Stimulated activated CD4-positive, alpha-beta T cell treated with anti-CD3 and anti-CD28 coated beads, Interleukin-15, amount 100 ng/mL, for 48 hours (primary cell): Measurements from ENCODE around the gene GOLGA6B.
A peak's percentile ranks its signal among the peaks of the same experiment; 100 is the strongest.
"Not testable (repeated sequence)": the region's sequence is repeated elsewhere in the genome, so short reads cannot be mapped to it uniquely, and the experiment has no call there.

Source experiments
- DNase-seq, 2 donors: peaks; one replicate each; pipeline ENCODE4 v3.0.0-alpha.2; 2020; ENCODE audit warnings: low read depth in 2 of 2

GOLGA6B gene

GRCh38 chr15:72654397-72654796, at the start of gene GOLGA6B:
Gene GOLGA6B (plus strand): TSS chr15:72654697. CDS start chr15:72654738, 41 bp downstream.
- not testable (repeated sequence) for DNase-seq

- DNase-seq: no peak
These were observed 49.7 kb upstream of the GOLGA6B start for GRCh38 chr15:72604794-72605193.

DNA sequence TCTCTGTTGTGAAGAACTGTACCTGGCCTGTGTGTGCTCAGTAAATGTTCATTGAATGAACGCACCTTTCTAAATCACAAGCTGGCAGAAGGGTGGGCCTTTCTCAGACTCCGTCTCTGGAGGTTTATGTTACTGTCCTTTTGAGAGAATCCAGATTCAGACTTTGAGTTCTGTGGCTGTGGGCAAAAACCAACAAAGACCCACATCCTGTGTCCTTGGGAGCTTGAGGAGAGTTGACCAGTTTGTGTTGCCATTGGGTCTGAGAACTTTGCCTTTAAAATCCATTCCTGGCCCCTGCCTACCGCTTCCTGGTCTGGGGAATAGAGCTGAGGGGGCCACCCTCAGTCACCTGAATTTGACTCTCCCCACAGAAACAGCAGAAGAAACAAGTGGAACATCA, 46.4 kb upstream of the GOLGA6B start:
- not testable (repeated sequence) for DNase-seq

- no peak for DNase-seq
These were observed 44.6 kb upstream of the GOLGA6B start for GRCh38 chr15:72609862-72610261.

GRCh38 chr15:72612324-72612723, 42.2 kb upstream of the GOLGA6B start:
- DNase-seq: not testable (repeated sequence)

DNA sequence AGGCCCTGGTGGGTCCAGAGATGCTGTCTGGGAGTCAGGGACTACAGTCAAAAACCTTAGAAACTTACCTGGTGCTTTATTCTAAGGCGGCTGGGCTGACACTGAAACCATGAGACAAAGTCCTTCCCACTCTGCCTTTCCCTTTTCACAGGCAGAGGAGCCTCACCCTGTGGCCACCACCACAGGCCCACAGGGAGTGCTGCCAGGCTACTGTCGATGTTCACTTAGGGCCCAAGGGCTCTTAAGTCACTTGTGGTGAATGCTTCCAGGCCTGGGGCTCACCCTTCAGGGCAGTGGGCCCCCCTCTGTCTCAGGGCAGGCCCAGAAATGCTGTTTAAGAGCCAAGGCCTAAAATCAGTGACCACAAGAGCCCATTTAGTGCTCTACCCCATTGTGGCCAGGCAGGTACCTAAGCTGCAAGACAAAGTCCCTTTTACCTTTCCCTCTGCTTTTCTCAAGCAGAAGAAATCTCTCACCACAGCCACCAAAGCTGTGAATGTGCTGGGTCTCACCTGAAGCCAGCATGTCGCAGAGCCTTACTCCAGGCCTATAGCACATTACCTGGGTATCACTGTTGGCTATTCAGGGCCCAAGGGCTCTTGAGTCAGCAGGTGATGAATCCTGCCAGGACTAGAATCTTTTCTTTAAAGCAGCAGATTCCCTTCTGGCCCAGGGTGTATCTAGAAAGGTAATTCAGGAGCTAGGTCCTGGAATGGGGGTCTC, 39.5 kb upstream of the GOLGA6B start:
- no peak for DNase-seq

DNA sequence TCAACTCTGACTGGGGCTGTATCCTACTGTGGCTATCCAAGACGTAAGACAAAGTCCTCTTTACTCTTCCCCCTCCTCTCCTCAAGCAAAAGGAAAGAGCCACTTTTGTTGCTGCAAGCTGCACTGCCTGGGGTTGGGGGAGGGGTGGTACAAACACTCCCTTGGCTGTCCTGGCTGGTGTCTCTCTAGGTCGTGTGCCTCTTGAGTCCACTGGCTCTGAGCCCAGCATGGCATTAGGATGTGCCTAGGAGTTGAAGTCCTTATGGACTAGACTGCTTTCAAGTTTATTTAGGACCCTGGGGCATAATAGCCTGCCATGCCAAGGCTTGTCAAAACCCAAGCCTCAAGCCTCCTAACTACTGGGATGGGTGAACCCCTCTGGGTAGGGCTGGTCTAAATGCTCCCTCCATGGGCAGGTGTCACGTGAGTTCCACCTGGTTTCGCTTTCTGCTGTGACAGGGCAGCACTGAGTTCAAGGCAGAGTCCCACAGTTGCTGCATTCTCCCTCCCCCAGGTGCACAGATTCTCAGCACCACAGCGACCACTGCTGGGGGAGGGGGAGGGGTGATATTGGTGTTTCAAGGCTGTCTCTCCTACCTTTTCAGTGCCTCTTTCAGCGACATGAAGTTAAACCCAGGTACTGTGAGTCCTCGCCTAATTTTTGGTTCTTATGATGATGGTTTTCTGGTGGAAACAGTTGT, 38.8 kb upstream of the GOLGA6B start:
- DNase-seq: not testable (repeated sequence)

- DNase-seq: no peak
These were observed 37.8 kb upstream of the GOLGA6B start for GRCh38 chr15:72616491-72617210.

DNA sequence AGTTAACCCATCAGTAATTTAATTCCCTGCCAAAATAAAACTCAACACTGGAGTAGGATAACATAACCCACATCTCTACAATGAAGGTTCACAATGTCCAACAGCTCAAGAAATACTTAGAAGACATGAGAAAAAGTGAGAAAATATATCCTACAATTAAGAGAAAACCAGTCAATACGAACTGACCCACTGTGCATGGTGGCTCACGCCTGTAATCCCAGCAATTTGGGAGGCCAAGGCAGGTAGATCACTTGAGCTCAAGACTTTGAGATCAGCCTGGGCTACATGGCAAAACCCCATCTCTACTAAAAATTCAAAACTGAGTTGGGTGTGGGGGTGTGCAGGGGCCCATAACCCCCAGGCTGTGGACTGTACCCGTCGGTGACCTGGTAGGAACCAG, 30.6 kb upstream of the GOLGA6B start:
- DNase-seq: not testable (repeated sequence)

- not testable (repeated sequence) for DNase-seq
These were observed 28.3 kb upstream of the GOLGA6B start for GRCh38 chr15:72626153-72626552.

GRCh38 chr15:72628249-72629067, 26.0 kb upstream of the GOLGA6B start:
- DNase-seq: peak in 1 of 2 donors; percentile 7

GRCh38 chr15:72629068-72629570, 25.4 kb upstream of the GOLGA6B start:
- not testable (repeated sequence) for DNase-seq

DNA sequence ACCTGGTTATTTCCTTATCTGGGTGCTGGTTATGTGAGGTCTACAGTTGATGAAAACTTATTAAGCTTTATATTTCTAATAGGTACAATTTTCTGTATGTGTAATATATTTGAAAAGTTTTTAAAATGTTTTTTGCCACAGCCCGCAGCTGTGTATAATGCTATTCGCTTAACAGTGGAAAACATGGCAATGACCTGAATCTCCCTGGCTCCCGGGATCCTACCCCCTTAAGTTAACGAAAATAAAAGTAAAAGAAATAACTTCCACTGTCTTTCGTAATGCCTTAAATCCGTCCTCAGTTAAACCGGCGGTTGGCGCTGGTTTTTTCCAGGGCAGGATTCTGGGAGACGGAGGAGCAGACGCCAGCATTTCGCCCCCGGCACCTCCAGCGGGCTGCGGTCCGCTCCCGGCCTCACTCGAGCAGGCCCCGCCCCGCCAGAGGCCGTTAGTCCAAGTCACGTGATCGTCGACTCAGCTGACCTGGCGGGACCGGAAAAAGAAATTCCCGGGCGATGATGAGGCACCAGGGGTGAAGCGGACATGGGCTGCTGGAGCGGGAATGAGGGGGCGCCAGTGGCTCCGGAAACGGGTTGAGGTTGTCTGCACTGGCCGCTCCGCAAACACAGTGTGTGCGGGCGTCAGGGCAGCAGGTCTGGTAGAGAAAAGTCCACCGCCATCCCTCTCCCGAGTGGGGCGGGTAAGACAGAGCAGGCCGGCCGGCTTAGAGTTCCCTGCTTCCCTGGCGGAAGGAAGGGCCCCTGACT, 17.8 kb upstream of the GOLGA6B start:
- DNase-seq: peak; percentile 39 to 43

GRCh38 chr15:72639759-72640483, 14.6 kb upstream of the GOLGA6B start:
- not testable (repeated sequence) for DNase-seq

DNA sequence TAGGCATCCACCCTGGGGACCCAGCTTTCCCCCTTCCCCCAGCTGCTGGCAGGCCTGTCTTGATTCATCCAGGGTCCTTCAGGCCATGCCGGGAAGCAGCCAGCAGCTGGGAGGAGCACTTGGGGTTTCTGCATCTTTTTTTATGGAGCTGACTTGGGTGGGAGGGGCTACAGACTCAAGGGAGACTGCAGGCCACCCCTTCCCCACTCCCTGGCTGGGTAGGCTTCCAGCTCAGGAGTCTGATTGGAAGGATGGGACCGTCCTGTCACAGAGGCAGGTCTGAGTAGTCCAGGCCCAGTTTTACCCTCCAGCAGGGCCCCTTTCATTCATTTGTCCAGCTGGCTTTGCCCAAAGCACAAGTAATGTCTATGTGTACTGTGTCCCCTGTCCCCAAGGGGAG, 12.2 kb upstream of the GOLGA6B start:
- DNase-seq: not testable (repeated sequence)

DNA sequence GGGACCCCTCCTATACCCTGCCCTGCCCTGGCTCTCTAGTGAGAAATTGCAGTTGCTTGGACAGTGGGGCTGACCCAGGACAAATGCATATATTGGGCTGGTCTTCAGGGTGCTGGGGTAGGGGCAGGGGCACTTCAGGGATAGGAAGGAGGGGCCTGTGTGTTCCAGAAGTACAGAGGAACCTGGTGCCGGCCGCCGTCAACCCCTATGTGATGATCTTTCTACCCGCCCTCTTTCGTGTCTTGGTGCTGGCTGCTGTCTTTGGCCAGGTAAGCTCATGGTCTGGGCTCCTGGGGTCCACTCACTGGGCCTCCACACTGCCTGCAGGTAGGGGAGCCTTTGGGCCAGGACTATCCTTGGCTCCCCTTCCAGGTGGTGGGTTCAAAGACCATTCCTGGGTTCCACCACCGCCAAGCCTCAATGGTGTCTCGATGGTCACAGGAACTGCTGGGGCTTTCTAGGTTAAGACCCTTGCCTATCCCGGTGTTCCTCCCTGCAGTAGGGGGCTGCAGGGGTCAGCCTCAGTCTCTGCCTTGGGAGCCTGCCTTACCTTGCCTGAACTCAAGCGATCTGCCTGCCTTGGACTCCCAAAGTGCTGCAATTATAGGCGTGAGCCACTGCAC, 5.8 kb upstream of the GOLGA6B start:
- DNase-seq: not testable (repeated sequence)

DNA sequence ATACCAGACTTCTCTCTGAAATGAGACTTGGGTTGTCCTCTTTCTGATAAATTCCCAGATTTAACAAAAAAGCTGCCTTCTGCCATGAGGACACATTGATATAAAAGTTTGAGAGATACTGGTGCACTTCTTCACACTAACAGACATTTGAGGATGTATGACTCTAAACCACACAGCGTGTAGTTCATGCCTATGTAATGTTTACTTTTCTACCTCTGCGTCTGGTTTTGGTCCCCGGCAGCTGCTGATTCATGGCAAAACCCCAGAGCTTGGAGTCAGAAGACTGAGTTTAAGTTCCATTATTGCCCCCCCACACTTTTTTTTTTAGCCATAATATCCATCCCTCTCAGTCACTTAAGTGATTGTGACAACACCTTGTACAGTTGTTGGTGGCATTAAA, 1.5 kb downstream of the GOLGA6B start:
- DNase-seq: not testable (repeated sequence)

- not testable (repeated sequence) for DNase-seq
These were observed 6.6 kb downstream of the GOLGA6B start for GRCh38 chr15:72661081-72661480.

DNA sequence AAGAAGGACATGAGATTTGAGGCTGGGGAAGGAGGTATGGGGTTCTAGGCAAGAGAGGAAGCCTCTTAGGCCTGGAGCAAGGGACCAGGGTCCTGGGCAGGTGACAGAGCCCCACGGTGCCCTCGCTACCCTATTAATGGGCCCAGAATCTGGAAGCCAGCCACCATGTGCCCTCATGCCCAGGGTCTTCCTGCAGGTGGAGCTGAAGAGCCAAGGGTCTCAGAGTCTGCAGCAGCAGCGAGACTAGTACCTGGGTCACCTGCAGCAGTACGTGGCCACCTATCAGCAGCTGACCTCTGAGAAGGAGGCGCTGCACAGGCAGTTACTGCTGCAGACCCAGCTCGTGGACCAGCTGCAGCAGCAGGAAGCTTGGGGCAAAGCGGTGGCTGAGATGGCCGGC, 9.4 kb downstream of the GOLGA6B start:
- not testable (repeated sequence) for DNase-seq
